HG02678 (cell line): ENCODE data around the gene RNF144A.

Experiments used
- ATAC-seq: cut with Tn5 transposase; IDR thresholded peaks from one replicate; pipeline ENCODE4 v1.9.1; 2021; ENCODE audit warnings: mild to moderate bottlenecking, moderate library complexity; ENCODE audit not compliant: unreplicated experiment

The RNF144A gene

DNA sequence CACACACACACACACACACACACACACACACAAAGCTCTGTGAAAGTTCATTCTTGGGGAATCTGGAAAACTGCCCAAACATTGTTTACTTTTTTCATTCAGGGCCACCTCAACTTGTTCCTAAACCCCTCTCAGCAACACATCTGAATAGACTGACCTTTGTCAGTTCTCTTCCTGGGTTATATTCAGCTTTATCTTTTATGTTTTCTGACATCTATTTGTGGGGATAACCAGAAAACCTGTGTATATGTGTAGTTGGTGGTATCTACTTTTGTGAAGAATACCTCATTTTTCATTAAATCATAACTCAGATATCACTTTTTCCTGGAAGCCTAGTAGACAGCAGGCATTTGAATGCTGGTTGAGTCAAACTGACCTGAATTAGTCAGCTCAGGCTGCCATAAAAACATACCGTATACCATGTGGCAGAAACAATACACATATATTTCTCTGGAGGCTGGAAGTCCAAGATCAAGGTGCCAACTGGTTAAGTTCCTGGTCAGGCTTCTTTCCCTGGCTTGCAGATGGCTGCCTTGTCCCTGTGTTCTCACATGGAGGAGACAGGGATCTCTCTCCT is 11.0 kb upstream of the RNF144A start:
- ATAC-seq = no peak

DNA sequence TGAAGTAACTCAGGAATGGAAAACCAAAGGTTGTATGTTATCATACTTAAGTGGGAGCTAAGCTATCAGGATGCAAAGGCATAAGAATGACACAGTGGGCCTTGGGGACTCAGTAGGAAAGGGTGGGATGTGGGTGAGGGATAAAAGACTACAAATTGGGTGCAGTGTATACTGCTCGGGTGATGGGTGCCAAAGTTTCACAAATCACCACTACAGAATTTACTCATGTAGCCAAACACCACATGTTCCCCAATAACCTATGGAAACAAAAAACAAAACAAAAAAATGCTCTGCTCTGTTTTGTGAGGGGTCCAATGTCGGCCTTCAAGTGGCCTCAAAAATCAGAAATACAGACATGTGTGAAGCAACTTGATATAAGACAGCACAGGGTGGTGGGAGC is 8.9 kb upstream of the RNF144A start:
- no peak for ATAC-seq

DNA sequence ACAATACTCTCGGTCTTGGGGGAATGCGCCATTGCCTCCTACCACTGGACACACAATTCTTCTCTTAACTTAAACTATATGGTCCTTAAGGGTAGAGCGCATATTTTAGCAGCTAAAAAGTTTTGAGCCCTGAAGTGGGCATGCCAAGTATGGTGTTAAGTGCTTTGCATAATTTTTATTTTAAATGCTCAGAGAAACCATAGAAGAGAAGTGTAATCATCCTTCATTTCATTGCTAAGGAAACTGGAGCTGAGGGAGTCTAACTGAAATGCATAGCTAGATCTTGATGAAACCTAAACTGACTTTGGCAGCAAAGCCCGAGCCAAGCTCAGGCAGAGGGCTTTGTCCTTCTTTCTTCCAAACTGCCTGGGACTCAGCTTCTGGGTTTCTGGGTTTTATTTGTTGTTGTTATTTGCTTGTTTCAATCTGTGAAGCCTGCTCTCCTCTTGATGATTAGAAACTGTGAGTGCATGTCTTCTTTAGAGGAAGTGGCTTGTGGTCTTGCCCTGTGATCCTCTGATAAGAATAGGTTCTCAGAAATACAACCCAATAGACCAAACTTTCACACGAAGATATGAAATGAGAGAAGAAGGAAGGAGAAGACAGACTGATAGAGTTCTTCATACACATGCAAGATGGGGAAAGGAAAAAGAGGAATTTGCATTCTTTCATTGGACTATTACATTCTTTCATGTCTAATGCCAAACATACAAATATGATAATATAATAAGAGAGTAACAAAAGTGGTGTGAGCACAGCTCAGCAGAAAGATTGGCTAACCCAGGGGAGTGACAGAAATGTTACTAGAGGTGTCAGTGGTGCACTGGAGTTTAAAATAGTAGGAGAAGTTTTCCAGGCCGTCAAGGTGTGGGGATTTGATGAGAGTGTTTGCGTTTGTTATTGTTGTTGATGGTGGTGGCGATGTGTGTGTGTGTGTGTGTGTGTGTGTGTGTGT is 7.5 kb upstream of the RNF144A start:
- ATAC-seq = peak; percentile 99

DNA sequence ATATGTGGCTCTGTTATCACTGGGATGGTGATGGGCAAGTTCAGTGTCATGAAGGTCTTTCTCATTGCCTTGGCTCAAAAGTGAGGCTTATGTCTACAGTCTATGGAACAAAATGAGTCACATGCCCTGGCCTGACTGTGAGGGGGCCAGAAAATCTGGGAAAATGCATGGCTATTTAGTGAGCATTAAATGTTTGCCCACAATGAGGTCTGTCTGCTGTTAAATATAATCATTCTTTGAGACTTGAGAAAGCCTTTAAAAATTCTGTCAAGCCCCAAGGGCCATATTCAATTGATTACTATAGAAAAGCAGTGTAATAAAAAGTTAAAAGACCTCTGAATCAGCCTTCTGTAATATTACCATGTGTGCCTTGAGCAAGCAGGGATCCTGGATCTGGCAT is 5.5 kb upstream of the RNF144A start:
- ATAC-seq = no peak

DNA sequence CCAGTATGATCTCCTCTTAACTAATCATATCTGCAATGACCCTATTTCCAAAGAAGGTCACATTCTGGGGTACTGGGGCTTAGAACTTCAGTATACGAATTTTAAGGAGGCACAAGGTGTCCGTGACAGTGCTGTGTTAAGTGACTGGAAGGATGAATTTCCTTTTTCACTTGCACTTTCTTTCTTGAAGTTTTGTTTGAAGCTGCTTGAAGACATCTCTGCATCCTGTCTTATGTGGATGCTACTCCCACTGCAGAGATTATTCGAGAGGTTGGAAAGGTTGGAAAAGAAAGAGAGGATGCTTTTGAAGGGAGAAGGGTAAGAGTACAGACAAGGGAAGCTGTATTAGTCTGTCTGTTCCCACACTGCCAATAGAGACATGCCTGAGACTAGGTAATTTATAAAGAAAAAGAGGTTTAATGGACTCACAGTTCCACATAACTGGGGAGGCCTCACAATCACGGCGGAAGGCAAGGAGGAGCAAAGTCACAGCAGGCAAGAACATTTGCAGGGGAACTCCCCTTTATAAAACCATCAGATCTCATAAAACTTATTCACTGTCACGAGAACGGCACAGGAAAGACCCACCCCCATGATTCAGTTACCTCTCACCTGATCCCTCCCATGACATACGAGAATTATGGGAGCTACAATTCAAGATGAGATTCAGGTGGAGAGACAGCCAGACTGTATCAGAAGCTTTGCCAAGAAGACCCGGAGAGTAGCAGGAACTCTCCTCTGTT is 3.6 kb upstream of the RNF144A start:
- ATAC-seq = no peak

DNA sequence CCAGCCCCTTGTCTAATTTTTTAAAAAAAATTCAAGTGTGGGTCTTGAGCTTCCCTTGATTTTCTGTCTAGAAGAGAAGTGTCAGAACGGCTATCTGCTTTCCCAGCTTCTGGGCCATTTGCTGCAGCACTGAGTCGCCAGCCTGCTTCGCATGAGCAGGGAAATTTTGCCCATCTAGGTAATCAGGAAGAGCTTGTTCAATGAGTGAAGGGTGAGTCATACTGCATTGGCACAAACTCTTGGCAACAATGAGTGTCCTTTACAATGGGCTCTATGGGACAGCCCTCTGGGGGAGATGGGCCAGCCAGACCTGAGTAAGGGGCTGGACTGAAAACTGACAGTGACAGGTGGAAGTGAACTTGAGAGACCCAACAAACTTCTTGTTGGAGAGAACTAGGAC is 2.4 kb upstream of the RNF144A start:
- no peak for ATAC-seq

DNA sequence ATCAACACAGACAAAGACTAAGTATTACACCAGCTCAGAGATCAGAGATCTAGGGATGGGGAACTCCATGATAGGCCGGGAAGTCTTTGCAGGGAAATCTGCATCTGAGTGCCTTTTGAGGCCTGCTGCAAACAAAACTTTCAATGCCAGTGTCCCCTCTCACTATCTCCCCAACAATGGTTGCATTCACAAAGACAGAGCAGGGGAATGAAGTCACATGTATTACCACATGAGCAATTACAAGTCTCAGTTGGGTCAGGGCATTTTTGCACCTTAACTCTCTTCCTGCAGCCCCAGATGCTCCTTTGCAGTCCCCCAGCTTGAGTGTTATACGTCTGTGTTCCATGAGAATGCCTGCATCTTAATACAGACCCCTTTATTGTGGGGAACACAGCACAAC is 1.8 kb upstream of the RNF144A start:
- no peak for ATAC-seq

DNA sequence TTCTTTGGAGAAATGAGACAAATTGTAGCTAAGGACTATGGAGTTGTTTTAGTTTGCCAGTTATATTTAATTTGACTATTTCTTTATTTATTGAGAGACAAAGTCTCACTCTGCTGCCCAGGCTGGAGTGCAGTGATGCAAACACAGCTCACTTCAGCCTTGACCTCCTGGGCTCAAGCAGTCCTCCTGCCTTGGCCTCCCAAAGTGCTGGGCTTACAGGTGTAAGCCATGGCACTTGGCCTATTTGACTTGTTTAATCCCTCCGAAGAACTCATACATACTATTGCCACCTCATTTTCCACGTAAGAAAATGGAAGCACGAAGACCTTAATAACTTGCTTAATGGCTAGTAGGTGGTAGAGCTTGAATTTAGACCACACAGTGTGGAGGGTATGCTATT is 988 bp upstream of the RNF144A start:
- no peak for ATAC-seq

DNA sequence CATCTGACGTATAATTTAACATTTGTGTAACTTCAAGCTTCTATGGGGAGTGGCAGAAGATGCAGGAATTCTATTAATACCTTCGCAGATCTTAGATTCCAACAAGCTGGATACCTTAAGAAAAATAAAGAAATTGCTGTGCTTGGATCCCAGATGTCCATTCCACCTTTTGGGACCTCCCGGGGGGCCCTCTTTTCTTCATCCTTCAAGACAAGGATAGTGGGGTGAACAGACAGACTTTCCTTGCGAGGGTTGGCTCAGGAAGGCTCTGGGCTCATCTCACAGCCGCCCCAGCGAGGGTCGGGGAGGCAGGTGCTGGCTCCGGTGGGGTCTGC is 509 bp upstream of the RNF144A start:
- no peak for ATAC-seq

DNA sequence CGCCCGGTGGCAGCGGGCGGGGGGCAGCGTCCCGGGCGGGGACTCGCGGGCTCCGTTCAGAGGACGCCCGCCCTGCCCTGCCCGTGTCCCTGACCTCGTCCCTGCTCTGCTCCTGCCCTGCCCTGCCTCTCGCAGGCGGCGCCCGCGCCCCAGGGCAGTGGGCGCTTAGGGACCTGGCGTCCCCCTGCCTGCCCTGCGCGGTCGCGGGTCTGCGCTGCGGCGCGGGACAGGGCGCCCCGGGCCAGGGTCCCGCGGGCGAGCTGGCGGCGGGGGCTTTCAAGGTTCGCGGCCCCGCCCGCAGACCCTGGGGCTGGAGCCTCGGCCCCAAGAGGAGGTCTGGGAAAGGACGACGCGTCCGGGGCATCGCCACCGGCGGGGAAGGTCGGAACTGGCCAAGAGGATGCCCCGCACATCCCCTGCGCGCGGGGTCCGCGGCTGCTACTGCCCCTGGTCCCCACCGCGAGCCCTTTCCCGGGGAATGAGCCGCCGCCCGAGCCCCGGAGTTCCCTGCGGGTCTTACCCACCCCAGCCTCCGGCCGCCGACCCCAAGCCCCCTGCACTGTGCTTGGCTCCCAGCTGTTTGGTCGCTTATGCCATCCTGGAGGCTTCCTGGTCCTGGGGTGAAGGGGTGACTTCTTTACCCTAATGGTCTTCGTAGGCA is 679 bp downstream of the RNF144A start:
- peak; percentile 32 for ATAC-seq

DNA sequence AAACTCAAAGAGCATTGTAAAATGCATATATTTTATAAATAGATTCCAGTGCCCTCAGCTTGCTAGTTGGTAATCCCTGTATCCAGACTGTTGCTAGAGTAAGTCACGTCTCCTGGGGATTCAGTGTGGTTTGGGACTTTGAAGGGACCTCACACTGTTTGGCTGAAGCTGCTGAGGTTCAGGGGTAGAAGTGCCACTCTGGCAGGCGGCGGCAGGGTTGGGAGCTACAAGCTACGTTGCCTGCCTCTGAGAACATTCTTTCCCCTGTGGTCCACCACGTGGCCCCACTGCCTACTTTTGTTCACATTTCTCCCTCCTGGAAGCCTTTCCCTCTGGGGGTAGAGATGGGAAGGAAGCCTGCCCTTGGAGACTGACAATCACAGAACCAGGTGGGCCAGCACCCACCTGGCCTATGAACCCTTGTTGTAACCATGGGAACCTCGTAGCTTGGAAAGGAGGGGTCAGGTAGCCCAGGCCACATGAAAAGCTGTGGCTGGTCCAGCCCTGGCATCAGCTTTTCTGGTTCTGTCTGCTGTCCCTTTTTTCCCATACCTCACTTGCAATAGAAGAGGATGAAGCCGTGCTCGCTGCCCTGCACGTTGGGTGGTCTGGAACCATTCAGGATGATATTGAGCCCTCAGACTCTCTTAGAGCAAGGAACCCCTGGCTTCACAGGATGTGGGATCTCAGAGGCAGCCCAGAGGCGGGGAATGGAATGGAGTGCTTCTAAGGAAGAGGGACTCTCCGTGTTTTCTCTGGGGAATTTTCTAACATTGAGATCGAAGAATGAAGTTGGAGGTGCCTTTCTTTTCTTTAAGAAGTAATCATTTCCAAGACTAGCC is 2.9 kb downstream of the RNF144A start:
- no peak for ATAC-seq

DNA sequence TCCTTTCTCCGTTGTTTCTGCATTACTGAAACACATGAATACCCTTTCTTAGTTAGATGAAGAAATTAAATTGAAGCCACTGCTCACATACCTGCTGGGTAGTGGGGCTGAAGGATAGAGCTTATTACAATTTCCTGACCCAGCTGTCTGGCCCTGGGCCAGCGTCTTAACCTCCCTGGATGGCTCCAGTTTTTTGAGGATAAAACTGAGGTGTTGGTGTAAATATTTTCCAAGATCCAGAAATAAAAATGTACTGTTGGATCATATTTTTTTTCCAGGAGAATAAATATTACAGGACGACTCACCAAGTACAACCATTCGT is 3.5 kb downstream of the RNF144A start:
- no peak for ATAC-seq

DNA sequence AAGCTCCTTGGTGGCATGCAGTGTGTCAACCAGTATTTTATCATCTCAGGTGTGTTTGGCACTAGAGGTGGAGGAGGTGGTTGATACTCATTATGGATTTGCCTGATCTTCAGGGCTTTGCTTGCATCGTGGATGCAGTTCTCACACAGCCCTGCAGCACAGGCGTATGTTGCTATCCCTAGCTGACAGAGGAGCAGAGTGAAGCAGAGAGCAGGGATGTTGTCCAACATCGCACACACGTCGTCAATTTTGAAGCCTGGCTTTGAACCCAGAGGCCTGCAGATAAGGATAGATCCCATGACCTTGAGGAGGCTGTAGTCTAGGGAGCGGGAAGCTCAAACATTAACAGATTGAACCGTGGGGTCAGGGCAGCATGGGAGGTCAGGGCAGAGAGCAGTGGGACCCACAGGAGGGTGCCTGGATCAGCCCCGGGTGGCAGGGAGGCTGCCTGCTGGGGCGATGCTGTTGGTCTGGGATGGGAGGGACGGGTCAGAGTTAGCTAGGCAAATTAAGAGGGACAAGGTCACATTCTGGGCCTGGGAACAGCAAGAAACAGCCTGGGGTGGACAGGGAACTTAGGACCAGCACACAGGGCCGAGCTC is 4.2 kb downstream of the RNF144A start:
- no peak for ATAC-seq

DNA sequence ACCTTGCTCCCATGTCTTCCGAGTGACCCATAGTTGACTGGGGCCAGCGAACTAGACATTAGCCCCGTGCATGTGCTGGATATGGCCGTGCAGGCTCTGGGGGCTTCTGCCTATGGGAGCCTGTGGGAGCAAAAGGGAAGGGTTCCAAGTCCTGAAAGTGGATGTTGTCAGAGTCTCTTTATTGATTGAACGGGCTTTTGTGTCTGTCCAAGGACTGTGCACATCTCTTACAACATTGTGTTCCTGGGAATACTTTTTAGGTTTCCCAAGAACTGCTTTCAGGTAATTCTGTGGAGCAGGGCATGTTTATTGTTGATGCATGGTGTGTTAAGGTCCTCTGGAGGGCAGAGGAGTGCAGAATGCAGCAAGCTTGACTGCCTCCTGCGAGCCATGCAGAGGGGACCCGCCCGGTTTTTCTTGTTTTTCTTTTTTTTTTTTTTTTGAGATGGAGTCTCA is 5.0 kb downstream of the RNF144A start:
- no peak for ATAC-seq

DNA sequence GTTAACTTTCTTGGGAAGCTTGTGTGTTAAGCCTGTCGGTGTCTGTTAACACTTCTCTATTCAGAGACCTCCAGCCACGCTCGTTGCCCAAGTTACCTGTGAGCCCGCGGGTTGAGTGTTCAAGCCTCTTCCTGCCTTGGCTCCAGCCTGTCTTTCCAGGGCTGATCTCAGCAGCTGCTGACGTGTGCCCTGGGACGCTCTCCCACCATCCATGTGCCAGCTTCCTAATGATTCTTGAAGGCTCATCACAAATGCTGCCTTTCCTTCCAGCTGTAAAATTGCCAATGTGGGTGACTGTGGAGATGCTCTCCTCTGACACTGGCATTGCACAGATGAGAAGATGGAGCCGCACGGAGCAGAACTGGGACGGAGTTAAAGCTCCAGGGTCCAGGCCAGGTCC is 6.1 kb downstream of the RNF144A start:
- ATAC-seq = no peak

DNA sequence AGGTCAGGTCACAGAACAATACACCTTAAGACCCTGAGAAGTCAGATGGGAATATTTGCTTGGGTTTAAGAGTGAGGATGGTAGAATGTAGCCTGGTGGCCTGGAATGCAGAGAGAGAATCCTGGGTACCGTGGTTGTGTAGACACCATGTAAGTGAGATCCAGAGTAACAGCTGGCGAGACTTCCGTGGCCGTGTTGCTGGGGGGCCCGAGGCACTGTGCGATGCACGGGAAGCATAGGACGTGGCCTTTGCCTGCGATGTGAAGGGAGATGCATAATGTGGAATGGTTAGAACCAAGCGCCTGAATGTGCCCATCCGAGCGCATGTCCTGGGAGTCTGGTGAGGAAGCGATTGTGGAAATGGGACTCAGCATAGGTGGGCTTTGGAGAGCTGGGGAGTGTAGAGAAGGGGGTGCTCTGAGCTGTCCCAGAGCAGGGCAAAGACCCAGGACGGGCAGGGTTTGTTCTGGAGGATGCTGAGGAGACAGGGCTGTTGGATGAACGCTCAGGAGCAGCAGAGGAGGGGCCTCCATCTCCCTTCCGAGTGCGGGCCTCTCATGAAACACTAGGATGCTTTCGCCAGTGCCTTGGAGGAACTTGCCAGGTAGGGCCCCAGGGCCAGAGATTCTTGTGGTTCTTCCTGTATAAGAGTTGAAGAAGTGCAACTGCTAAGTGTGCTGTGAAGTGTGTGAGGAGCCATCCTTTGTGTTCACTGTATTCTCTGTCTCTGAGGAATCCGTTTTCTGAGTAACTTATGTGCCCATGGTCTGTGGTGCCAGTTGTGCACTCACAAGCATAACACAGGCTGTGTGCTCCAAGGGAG is 7.1 kb downstream of the RNF144A start:
- ATAC-seq = no peak

DNA sequence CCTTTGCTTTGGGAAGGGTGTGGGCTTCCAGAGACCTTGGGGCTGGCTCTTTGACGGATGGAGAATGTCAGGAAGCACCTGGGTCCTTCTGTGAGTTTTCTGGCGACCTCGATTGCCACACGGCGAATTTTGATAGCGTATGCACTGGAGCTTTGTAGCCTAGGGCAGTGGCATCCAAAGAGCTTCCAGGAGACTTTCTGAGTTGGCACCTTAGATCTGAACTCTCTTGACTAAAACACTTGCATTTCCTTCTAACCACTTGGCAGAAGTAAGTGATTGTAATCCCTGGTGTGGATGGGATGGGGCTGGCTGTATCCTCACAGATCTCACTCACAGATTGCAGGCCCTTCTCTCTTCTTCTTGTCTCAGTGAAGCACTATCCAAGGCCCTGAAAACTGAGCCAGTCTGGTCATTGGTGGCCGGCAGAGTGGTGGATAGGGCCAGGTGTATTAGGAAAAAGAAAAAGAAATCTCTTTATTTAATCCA is 7.8 kb downstream of the RNF144A start:
- no peak for ATAC-seq

DNA sequence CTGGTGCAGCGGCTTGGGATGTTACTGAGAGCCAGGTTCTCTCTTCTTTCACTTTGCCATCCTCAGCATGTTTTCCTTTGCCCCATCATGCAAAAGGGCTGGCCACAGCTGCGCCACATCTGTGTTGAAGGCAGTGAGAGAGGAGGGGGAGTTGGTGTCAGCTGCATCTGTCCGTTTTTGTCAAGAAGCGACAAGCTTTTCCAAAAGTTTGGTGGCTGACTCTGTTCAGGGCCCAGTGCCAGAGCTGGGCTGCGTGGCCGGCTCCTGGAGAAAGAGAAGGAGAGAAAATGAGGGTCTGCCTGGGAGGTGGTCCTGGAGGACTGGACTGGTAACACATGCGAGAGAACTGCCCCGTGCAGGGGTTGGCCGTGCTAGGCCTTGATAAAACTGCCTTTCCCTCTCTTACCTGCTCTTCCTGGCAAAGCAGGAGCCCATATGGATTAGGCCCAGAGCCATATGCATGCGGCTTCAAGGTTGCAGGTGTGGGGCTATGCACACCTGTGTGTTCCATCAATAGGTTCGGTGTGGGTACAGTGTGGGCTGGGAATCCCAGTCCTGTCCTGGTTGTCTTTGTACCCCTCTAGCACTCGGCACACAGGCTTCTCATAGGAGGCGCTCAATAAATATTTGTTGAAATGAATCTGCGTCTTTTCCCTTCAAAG is 9.0 kb downstream of the RNF144A start:
- no peak for ATAC-seq

DNA sequence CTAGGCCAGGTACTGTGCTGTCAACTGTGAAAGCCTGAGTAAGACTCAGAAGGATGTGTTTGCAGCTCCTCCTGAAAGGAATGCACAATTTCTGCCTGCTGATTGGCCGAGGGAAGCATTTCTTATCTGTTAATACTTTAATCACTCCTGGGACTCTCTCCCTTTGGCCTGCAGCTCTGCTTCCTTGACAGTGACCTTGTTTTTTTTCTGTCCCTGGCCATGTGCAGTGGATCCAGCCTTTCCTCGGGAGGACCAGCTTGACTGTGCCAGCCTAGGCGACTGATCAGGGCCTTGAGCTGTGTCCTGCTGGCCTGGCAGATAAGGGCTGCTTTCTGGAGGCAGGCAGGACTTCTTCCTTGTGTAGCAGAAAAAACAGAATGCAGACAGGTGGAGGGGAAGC is 10.0 kb downstream of the RNF144A start:
- ATAC-seq = no peak
